PC-3 (cell line): Measurements from ENCODE around the gene MBLAC1. TPM values are rescaled to one million over a fixed set of nuclear protein-coding genes. Genes with fewer than 3 reads are reported as not detected.

ENCODE experiments used
- ATAC-seq: fragments of 200-7000 bp; cut with Tn5 transposase; 2 replicates; pipeline ENCODE4 v1.9.1; 2020; ENCODE audit warnings: mild to moderate bottlenecking, moderate library complexity
- BruUV-seq: library from RNA; stranded (reverse); fragments of 400-500 nt; replicated peaks from 2 replicates; lab custom pipeline; 2021; lab: Mats Ljungman, UMichigan
- CTCF ChIA-PET: fragments of 300-600 bp; sonication (Branson Sonifier 250); formaldehyde crosslinking; loops from one replicate; lab custom pipeline; 2022; ENCODE audit warnings: antibody characterized with exemption; lab: Charles Lee
- POLR2A ChIA-PET: fragments of 300-600 bp; sonication (Branson Sonifier 250); formaldehyde crosslinking; loops from one replicate; lab custom pipeline; 2022; ENCODE audit warnings: antibody characterized with exemption; ENCODE audit not compliant: unreplicated experiment; lab: Charles Lee
- DNase-seq: peaks from one replicate; pipeline ENCODE4 v3.0.0-alpha.2; 2015
- H2AFZ ChIP-seq: fragments of 300-600 bp; sonication (generic); 2 replicates; pipeline ENCODE4 v1.6.0; 2016; ENCODE audit warnings: antibody characterized with exemption, low read length
- H3F3A ChIP-seq: fragments of 300-600 bp; sonication (generic); one replicate; pipeline ENCODE4 v1.6.0; 2017; ENCODE audit warnings: antibody characterized with exemption, low read length, control low read depth, mild to moderate bottlenecking; ENCODE audit not compliant: unreplicated experiment
- H3K27ac ChIP-seq: fragments of 300-600 bp; sonication (generic); 2 replicates; pipeline ENCODE4 v1.5.1; 2016; ENCODE audit warnings: mild to moderate bottlenecking, low read length
- H3K27me3 ChIP-seq: fragments of 300-600 bp; sonication (generic); 2 replicates; pipeline ENCODE4 v1.6.1; 2016; ENCODE audit warnings: low read length, mixed read lengths
- H3K36me3 ChIP-seq: fragments of 300-600 bp; sonication (generic); 2 replicates; pipeline ENCODE4 v1.6.1; 2016; ENCODE audit warnings: low read depth, mixed run types, low read length, mixed read lengths
- H3K4me1 ChIP-seq: fragments of 300-600 bp; sonication (generic); 2 replicates; pipeline ENCODE4 v1.5.1; 2016; ENCODE audit warnings: low read length; ENCODE audit not compliant: insufficient read depth
- H3K4me2 ChIP-seq: fragments of 300-600 bp; sonication (generic); 2 replicates; pipeline ENCODE4 v1.6.0; 2016; ENCODE audit warnings: low read length
- H3K4me3 ChIP-seq: fragments of 300-600 bp; sonication (generic); 2 replicates; pipeline ENCODE4 v1.5.1; 2016; ENCODE audit warnings: mild to moderate bottlenecking, low read length, mixed read lengths
- H3K79me2 ChIP-seq: fragments of 300-600 bp; sonication (generic); 2 replicates; pipeline ENCODE4 v1.6.1; 2017; ENCODE audit warnings: low read length, mixed read lengths
- H3K9ac ChIP-seq: fragments of 300-600 bp; sonication (generic); 2 replicates; pipeline ENCODE4 v1.6.0; 2016; ENCODE audit warnings: mild to moderate bottlenecking, low read length
- H3K9me2 ChIP-seq: fragments of 300-600 bp; sonication (generic); replicated peaks from 2 replicates; pipeline ENCODE4 v1.6.1; 2016; ENCODE audit warnings: mixed run types, low read length, mixed read lengths
- H3K9me3 ChIP-seq: fragments of 300-600 bp; sonication (generic); 2 replicates; pipeline ENCODE4 v1.6.1; 2016; ENCODE audit warnings: low read length, mixed read lengths
- H4K20me1 ChIP-seq: fragments of 300-600 bp; sonication (generic); 2 replicates; pipeline ENCODE4 v1.6.1; 2016; ENCODE audit warnings: low read length, mixed read lengths
- CTCF ChIP-seq: fragments of 300-600 bp; sonication (generic); conservative IDR thresholded peaks from 2 replicates; pipeline ENCODE4 v1.5.1; 2017; ENCODE audit warnings: antibody characterized with exemption, low read depth, mild to moderate bottlenecking, low read length
- EZH2 ChIP-seq: fragments of 300-600 bp; sonication (generic); IDR thresholded peaks from one replicate; pipeline ENCODE4 v1.6.1; 2017; ENCODE audit warnings: antibody characterized with exemption, mild to moderate bottlenecking, low read length; ENCODE audit not compliant: unreplicated experiment
- EZH2phosphoT487 ChIP-seq: fragments of 300-600 bp; sonication (generic); IDR thresholded peaks from 2 replicates; pipeline ENCODE4 v1.6.1; 2018; ENCODE audit warnings: mild to moderate bottlenecking, antibody characterized with exemption, low read length, borderline replicate concordance
- intact Hi-C: fragments of 100-400 bp; cut with micrococcal nuclease; formaldehyde crosslinking; loops from 2 replicates; pipeline ENCODE4 v1.9.0; 2023
- total RNA-seq: library from RNA; depleted of rRNA; stranded (reverse); fragments of >200 nt; gene quantifications from 2 replicates; pipeline ENCODE4 v1.2.3, GENCODE V29; 2014

Gene MBLAC1
- total RNA-seq, 1 experiment from 2014 or later, result 2.7 TPM

GRCh38 chr7:100130608-100131453, 4.1 kb downstream of the MBLAC1 start:
- TF ChIP-seq EZH2phosphoT487, result no peak
- TF ChIP-seq EZH2, result no peak
- peak; percentile 71 for TF ChIP-seq CTCF
- intact Hi-C loops, result loop anchor here (5.0 kb wide), 2 partner anchors 211 to 276 kb away; no protein-coding TSS in a partner anchor
- Histone ChIP-seq H3K27ac (no peak overlapping the region), H3K4me2 (peak overlapping the region; percentile 82), H3K4me3 (peak overlapping the region; percentile 48; the same call in 1 of the 2 replicates), H3K4me1 (0 out of 2 replicates have a peak, but pooled peaks cover 4% of the 10 kb centered on the region), H3K27me3 (no peaks in the 10 kb centered on the region), H3K9me2 (no peaks in the 10 kb centered on the region), H4K20me1 (no peaks in the 10 kb centered on the region), H2AFZ (peak overlapping the region; percentile 79), H3F3A (no peaks in the 10 kb centered on the region), H3K9ac (peak overlapping the region; percentile 18; the same call in 1 of the 2 replicates), H3K36me3 (no peaks in the 10 kb centered on the region), H3K9me3 (no peaks in the 10 kb centered on the region), H3K79me2 (0 out of 2 replicates have a peak, but pooled peaks cover 5% of the 10 kb centered on the region)
- no TSS peak for BruUV-seq
- ChIA-PET CTCF (interaction anchor here (1.0 kb wide), 1 partner anchor 29 kb away, joined by 6 read pairs; no protein-coding TSS in a partner anchor), POLR2A (no interaction called here)
- DNase-seq, result peak; percentile 65
- no peak for ATAC-seq

- no peaks in the 10 kb centered on the region for H4K20me1 ChIP-seq
- H3F3A ChIP-seq, result no peaks in the 10 kb centered on the region
- CTCF ChIA-PET, result no interaction called here
- no peaks in the 10 kb centered on the region for H3K27me3 ChIP-seq
- 0 out of 2 replicates have a peak, but pooled peaks cover 4% of the 10 kb centered on the region for H3K4me1 ChIP-seq
- BruUV-seq, result no TSS peak
- POLR2A ChIA-PET, result interaction anchor here (0.5 kb wide), 1 partner anchor 50 kb away, joined by 5 read pairs; no protein-coding TSS in a partner anchor
- ATAC-seq (no peak), DNase-seq (no peak)
- no peaks in the 10 kb centered on the region for H3K9me2 ChIP-seq
- H3K4me2 ChIP-seq, result no peak overlapping the region
- no peaks in the 10 kb centered on the region for H3K9me3 ChIP-seq
- intact Hi-C loops, result loop anchor here (2.0 to 5.0 kb wide), 3 partner anchors 83 to 275 kb away; no protein-coding TSS in a partner anchor
- TF ChIP-seq EZH2phosphoT487 (no peak), CTCF (no peak), EZH2 (no peak)
- H2AFZ ChIP-seq, result no peak overlapping the region
- H3K9ac ChIP-seq, result no peak overlapping the region
- H3K79me2 ChIP-seq, result no peaks in the 10 kb centered on the region
- H3K36me3 ChIP-seq, result no peaks in the 10 kb centered on the region
- no peak overlapping the region for H3K27ac ChIP-seq
- H3K4me3 ChIP-seq, result no peak overlapping the region
These were observed 5.4 kb downstream of the MBLAC1 start for GRCh38 chr7:100132126-100132525.
